T-helper 1 cell treated with Interleukin-12 subunit alpha and Interleukin-12 subunit beta and Interleukin-4 antibody, amounts not matched to agents 30 μg/mL and 1 μg/mL, for 36 hours (primary cell): Measurements from ENCODE around the gene CASP2.
A peak's percentile ranks its signal among the peaks of the same experiment; 100 is the strongest.
"Not testable (repeated sequence)": the region's sequence is repeated elsewhere in the genome, so short reads cannot be mapped to it uniquely, and the experiment has no call there.

ENCODE experiments used
- H3K27ac Mint-ChIP-seq: one replicate; pipeline ENCODE4 v1.8.0; 2021; ENCODE audit warnings: mild to moderate bottlenecking, mixed read lengths
- H3K27me3 Mint-ChIP-seq: one replicate; pipeline ENCODE4 v1.8.0; 2021; ENCODE audit warnings: low read depth, mixed read lengths
- H3K36me3 Mint-ChIP-seq: one replicate; pipeline ENCODE4 v1.8.0; 2021; ENCODE audit warnings: low read depth, mixed read lengths
- H3K4me1 Mint-ChIP-seq: one replicate; pipeline ENCODE4 v1.8.0; 2021; ENCODE audit warnings: low read depth, mixed read lengths
- H3K4me3 Mint-ChIP-seq: one replicate; pipeline ENCODE4 v1.8.0; 2021; ENCODE audit warnings: mild to moderate bottlenecking, moderate library complexity, mixed read lengths
- H3K9me3 Mint-ChIP-seq: one replicate; pipeline ENCODE4 v1.8.0; 2021; ENCODE audit warnings: mixed read lengths

The CASP2 gene

GRCh38 chr7:143280566-143280965, 7.6 kb upstream of the CASP2 start:
- H3K4me3 Mint-ChIP-seq: no peak overlapping the region
- H3K9me3 Mint-ChIP-seq: no peaks in the 10 kb centered on the region
- H3K4me1 Mint-ChIP-seq: peaks cover 41% of the 10 kb centered on the region
- no peaks in the 10 kb centered on the region for H3K27me3 Mint-ChIP-seq
- H3K36me3 Mint-ChIP-seq: no peaks in the 10 kb centered on the region
- peak overlapping the region; percentile 83 for H3K27ac Mint-ChIP-seq

- no peaks in the 10 kb centered on the region for H3K9me3 Mint-ChIP-seq
- H3K4me3 Mint-ChIP-seq: no peak overlapping the region
- no peak overlapping the region for H3K27ac Mint-ChIP-seq
- peaks cover 42% of the 10 kb centered on the region for H3K4me1 Mint-ChIP-seq
- no peaks in the 10 kb centered on the region for H3K27me3 Mint-ChIP-seq
- H3K36me3 Mint-ChIP-seq: no peaks in the 10 kb centered on the region
Measured at GRCh38 chr7:143281529-143281928, 6.6 kb upstream of the CASP2 start.

GRCh38 chr7:143282124-143282523, 6.0 kb upstream of the CASP2 start:
- Mint-ChIP-seq H3K27me3 (no peaks in the 10 kb centered on the region), H3K4me1 (peaks cover 45% of the 10 kb centered on the region), H3K4me3 (no peak overlapping the region), H3K9me3 (peaks cover 6% of the 10 kb centered on the region), H3K36me3 (no peaks in the 10 kb centered on the region), H3K27ac (no peak overlapping the region)

GRCh38 chr7:143283381-143283780, 4.8 kb upstream of the CASP2 start:
- Mint-ChIP-seq H3K4me3 (peak overlapping the region; percentile 11), H3K9me3 (peaks cover 10% of the 10 kb centered on the region), H3K4me1 (peaks cover 49% of the 10 kb centered on the region), H3K27me3 (no peaks in the 10 kb centered on the region), H3K27ac (peak overlapping the region; percentile 22), H3K36me3 (peaks cover 2% of the 10 kb centered on the region)

- H3K27ac Mint-ChIP-seq: peak within 1 kb of the TSS; percentile 22
Measured at GRCh38 chr7:143284591-143285469, 3.3 kb upstream of the CASP2 start, which contains the start of gene TMEM139. Gene TMEM139 (plus strand): TSS chr7:143284958. CDS start chr7:143285958, 1,000 bp downstream.

GRCh38 chr7:143285470-143285778, 2.7 kb upstream of the CASP2 start:
- Mint-ChIP-seq H3K27ac (no peak overlapping the region), H3K4me1 (peaks cover 49% of the 10 kb centered on the region), H3K4me3 (no peak overlapping the region), H3K27me3 (no peaks in the 10 kb centered on the region), H3K36me3 (peaks cover 15% of the 10 kb centered on the region), H3K9me3 (peaks cover 10% of the 10 kb centered on the region)

More at GRCh38 chr7:143284591-143285469, 3.3 kb upstream of the CASP2 start, which contains the start of gene TMEM139:
- Mint-ChIP-seq H3K36me3 (peaks cover 12% of the 10 kb centered on the region), H3K27me3 (no peaks in the 10 kb centered on the region), H3K9me3 (peaks cover 10% of the 10 kb centered on the region), H3K4me1 (peaks cover 49% of the 10 kb centered on the region), H3K4me3 (no peak within 1 kb of the TSS)

GRCh38 chr7:143285806-143286521, 2.2 kb upstream of the CASP2 start:
- H3K36me3 Mint-ChIP-seq: peaks cover 20% of the 10 kb centered on the region
- H3K4me1 Mint-ChIP-seq: peaks cover 49% of the 10 kb centered on the region
- H3K4me3 Mint-ChIP-seq: no peak overlapping the region
- H3K9me3 Mint-ChIP-seq: peaks cover 10% of the 10 kb centered on the region
- no peak overlapping the region for H3K27ac Mint-ChIP-seq
- H3K27me3 Mint-ChIP-seq: no peaks in the 10 kb centered on the region

GRCh38 chr7:143286522-143286890, 1.6 kb upstream of the CASP2 start:
- Mint-ChIP-seq H3K4me1 (peaks cover 53% of the 10 kb centered on the region), H3K27me3 (no peaks in the 10 kb centered on the region), H3K27ac (peak overlapping the region; percentile 34), H3K4me3 (no peak overlapping the region), H3K9me3 (peaks cover 10% of the 10 kb centered on the region), H3K36me3 (peaks cover 25% of the 10 kb centered on the region)

GRCh38 chr7:143287339-143287934, 714 bp upstream of the CASP2 start:
- peaks cover 31% of the 10 kb centered on the region for H3K36me3 Mint-ChIP-seq
- no peaks in the 10 kb centered on the region for H3K27me3 Mint-ChIP-seq
- H3K9me3 Mint-ChIP-seq: peaks cover 10% of the 10 kb centered on the region
- peak overlapping the region; percentile 94 for H3K4me3 Mint-ChIP-seq
- H3K4me1 Mint-ChIP-seq: peaks cover 51% of the 10 kb centered on the region
- H3K27ac Mint-ChIP-seq: peak overlapping the region; percentile 93

- Mint-ChIP-seq H3K27me3 (no peaks in the 10 kb centered on the region), H3K4me1 (peaks cover 45% of the 10 kb centered on the region), H3K9me3 (peaks cover 10% of the 10 kb centered on the region), H3K36me3 (peaks cover 39% of the 10 kb centered on the region), H3K4me3 (peak overlapping the region; percentile 88), H3K27ac (peak overlapping the region; percentile 79)
Measured at GRCh38 chr7:143288836-143289235, 685 bp downstream of the CASP2 start.

- Mint-ChIP-seq H3K9me3 (peaks cover 10% of the 10 kb centered on the region), H3K27me3 (no peaks in the 10 kb centered on the region), H3K36me3 (peaks cover 45% of the 10 kb centered on the region), H3K4me3 (peak overlapping the region; percentile 88), H3K27ac (peak overlapping the region; percentile 79), H3K4me1 (peaks cover 44% of the 10 kb centered on the region)
Measured at GRCh38 chr7:143289421-143289820, 1.3 kb downstream of the CASP2 start.

GRCh38 chr7:143289888-143290287, 1.7 kb downstream of the CASP2 start:
- Mint-ChIP-seq H3K36me3 (peaks cover 50% of the 10 kb centered on the region), H3K27ac (peak overlapping the region; percentile 79), H3K4me1 (peaks cover 44% of the 10 kb centered on the region), H3K9me3 (peaks cover 10% of the 10 kb centered on the region), H3K4me3 (peak overlapping the region; percentile 88)
- H3K27me3 Mint-ChIP-seq: not testable (repeated sequence)

GRCh38 chr7:143290293-143290692, 2.1 kb downstream of the CASP2 start:
- H3K9me3 Mint-ChIP-seq: peaks cover 10% of the 10 kb centered on the region
- peaks cover 46% of the 10 kb centered on the region for H3K4me1 Mint-ChIP-seq
- peaks cover 54% of the 10 kb centered on the region for H3K36me3 Mint-ChIP-seq
- peak overlapping the region; percentile 20 for H3K27ac Mint-ChIP-seq
- no peaks in the 10 kb centered on the region for H3K27me3 Mint-ChIP-seq
- peak overlapping the region; percentile 88 for H3K4me3 Mint-ChIP-seq

GRCh38 chr7:143292876-143293275, 4.7 kb downstream of the CASP2 start:
- H3K27me3 Mint-ChIP-seq: no peaks in the 10 kb centered on the region
- H3K4me1 Mint-ChIP-seq: peaks cover 51% of the 10 kb centered on the region
- peaks cover 1% of the 10 kb centered on the region for H3K9me3 Mint-ChIP-seq
- H3K36me3 Mint-ChIP-seq: peaks cover 66% of the 10 kb centered on the region
- no peak overlapping the region for H3K27ac Mint-ChIP-seq
- no peak overlapping the region for H3K4me3 Mint-ChIP-seq
